ENCODE results near the gene UBR1. TPM values are rescaled to one million over a fixed set of nuclear protein-coding genes. Genes with fewer than 3 reads are reported as not detected.

Gene UBR1
- total and polyA plus RNA-seq, 2 experiments from 2014 or later, result 17.2 to 19.6 TPM

- TF ChIP-seq ETS1 (IDR thresholded peaks at IDR 0.05), result no peak
- no peak for TF ChIP-seq CTCF (conservative IDR thresholded peaks at IDR 0.05; ENCODE audit: low read depth in 2 of 2)
- no peak for TF ChIP-seq ZNF114 (CRISPR knock-in tag; IDR thresholded peaks at IDR 0.05)
- no peak for TF ChIP-seq STAT1 (IDR thresholded peaks at IDR 0.05; ENCODE audit: unreplicated experiment)
- TF ChIP-seq CREB1 (CRISPR knock-in tag; IDR thresholded peaks at IDR 0.05; ENCODE audit: low read depth), result no peak
- TF ChIP-seq NANOG (IDR thresholded peaks at IDR 0.05; ENCODE audit: borderline replicate concordance), result no peak
These were observed 187.8 kb downstream of the UBR1 start (continued) for GRCh38 chr15:42918047-42918446.

- Histone ChIP-seq H3K36me3 (ENCODE audit: insufficient read depth) (no peaks in the 10 kb centered on the region), H3K4me3 (no peak overlapping the region), H3K9me2 (ENCODE audit: insufficient read depth) (no peaks in the 10 kb centered on the region), H3K4me1 (ENCODE audit: insufficient read depth) (peaks cover 4% of the 10 kb centered on the region; the same call in 1 of the 2 replicates), H3K27me3 (ENCODE audit: insufficient read depth) (no peaks in the 10 kb centered on the region), H4K20me1 (replicated peaks; ENCODE audit: insufficient read depth) (peaks cover 8% of the 10 kb centered on the region; the same call in 1 of the 2 replicates), H3K4me2 (no peak overlapping the region), H3K27ac (ENCODE audit: low read depth) (no peak overlapping the region), H2AFZ (no peak overlapping the region), H3F3A (replicated peaks; ENCODE audit: low read depth) (no peaks in the 10 kb centered on the region), H3K79me2 (replicated peaks; ENCODE audit: insufficient read depth) (peaks cover 68% of the 10 kb centered on the region)
- no peak for TF ChIP-seq POLR2AphosphoS5 (IDR thresholded peaks at IDR 0.05; ENCODE audit: low read depth)
- no peak for TF ChIP-seq REST (IDR thresholded peaks at IDR 0.05; ENCODE audit: unreplicated experiment)
- no peak for TF ChIP-seq JUNB (IDR thresholded peaks at IDR 0.05; ENCODE audit: unreplicated experiment)
- no peak for TF ChIP-seq STAT1 (IDR thresholded peaks at IDR 0.05; ENCODE audit: unreplicated experiment)
- no peak for TF ChIP-seq CTCF (conservative IDR thresholded peaks at IDR 0.05; ENCODE audit: low read depth in 2 of 2)
- DNase-seq (ENCODE audit: low spot score) (no peak), ATAC-seq (no peak)
- H3K4me1 Mint-ChIP-seq, result peaks cover 10% of the 10 kb centered on the region
- peaks cover 5% of the 10 kb centered on the region for H3K27me3 Mint-ChIP-seq (ENCODE audit: insufficient read depth, low read depth, poor library complexity)
- H3K4me3 Mint-ChIP-seq, result no peak overlapping the region
- no peaks in the 10 kb centered on the region for H3K9me3 Mint-ChIP-seq
- no peaks in the 10 kb centered on the region for H3K36me3 Mint-ChIP-seq (ENCODE audit: low read depth)
- no peak overlapping the region for H3K27ac Mint-ChIP-seq
These were observed 190.1 kb downstream of the UBR1 start for GRCh38 chr15:42915654-42916315.
